ELR (cell line): Measurements from ENCODE around the gene CRTC1.

ENCODE experiments used
- DNase-seq: peaks from one replicate; pipeline ENCODE4 v3.0.0-alpha.2; 2015; ENCODE audit warnings: low read depth

Gene CRTC1

GRCh38 chr19:18770663-18771327, 87.3 kb downstream of the CRTC1 start:
- no peak for DNase-seq

DNA sequence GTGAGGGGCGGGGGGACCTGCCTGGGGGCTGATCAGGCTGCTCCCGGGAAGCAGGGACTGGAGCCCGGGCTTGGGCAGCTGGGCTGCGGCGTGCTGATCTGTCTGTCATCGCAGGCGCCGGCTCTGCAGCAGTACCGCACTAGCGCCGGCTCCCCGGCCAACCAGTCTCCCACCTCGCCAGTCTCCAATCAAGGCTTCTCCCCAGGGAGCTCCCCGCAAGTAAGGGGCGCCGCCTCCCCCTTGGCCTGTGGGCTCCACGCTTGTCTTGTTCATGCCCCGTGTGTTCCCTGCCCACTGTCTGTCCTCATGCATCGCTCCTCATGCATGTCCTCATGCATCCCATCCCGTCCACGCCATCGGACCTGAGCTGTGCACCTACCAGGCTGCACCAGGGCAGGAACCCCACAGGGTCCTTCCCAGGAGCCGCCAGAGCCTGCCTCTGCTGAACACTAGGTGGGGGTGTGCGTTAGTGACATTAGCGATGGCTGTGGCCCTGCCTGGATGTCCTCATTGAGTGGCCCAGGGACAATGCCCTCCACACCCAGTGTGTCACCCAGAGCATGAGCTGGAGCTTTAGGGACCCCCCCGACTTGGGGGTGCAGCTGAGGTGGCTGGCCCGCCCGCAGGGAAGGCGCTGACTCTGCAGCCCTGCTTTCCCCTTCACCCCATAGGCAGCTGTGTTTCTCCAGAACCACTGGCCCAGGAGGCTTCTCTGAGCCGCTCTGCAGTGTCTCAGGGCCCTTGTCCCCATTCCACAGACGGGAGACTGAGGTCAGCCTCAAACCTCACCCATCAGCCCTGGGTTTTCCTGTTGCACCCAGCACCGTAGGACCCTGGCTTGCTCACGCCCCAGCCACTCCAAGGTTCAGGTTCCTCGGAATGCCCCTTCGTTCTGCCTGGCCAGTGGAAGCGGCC, 88.1 kb downstream of the CRTC1 start:
- DNase-seq: peak; percentile 36

- no peak for DNase-seq
Observed at GRCh38 chr19:18772620-18773587, 89.4 kb downstream of the CRTC1 start.

- DNase-seq: no peak
Observed at GRCh38 chr19:18773682-18774081, 90.2 kb downstream of the CRTC1 start.

DNA sequence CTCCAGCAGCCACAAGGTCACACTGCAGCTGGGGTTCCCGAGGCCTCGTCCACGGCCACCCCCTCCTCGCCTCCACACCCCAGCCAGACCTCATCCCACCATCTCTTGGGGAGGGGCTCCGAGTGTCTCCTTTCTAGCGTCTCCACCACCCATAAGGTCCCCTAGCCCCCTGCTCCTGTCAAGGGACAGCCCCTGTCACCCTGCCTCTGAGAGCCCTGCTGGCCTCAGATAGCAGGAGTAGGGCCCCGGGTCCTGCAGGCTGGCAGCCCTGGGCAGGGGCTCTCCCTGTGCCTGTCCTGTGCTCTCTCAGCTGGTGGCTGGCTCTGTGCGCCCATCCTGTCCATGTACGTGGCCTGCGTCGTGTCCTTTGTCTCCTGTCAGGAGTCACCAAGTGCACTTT, 90.6 kb downstream of the CRTC1 start:
- DNase-seq: no peak

DNA sequence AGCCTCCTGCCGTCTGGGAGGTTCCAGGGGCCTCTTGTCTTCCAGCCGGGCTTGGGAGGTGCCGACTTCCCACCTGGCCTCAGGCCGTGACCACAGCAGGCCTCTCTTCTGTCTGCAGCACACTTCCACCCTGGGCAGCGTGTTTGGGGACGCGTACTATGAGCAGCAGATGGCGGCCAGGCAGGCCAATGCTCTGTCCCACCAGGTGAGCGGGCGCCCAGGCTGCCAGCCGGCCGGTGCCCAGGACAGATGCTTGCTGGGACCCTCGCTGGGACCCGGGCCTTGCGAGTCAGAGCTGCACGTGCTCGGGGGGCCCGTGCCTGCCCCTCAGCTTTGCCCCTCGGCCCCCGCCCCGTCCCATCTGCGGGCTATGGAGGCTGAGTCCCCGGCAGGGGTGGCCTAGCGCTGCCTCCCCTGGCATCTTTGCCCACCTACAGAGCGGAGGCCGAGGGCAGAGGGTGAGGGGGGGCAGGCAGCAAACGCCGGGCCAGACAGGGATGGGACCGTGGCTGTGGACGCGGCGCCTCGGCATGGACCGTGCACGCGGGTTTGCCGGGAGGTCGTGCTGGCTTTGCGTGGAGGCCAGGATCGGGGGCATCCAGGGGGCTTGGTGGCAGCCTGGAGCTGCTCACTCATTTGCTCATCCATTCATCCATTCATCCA, 91.4 kb downstream of the CRTC1 start:
- no peak for DNase-seq

- DNase-seq: peak; percentile 90
Observed at GRCh38 chr19:18775586-18776287, 92.3 kb downstream of the CRTC1 start.

- DNase-seq: peak; percentile 87
Observed at GRCh38 chr19:18776288-18776594, 92.8 kb downstream of the CRTC1 start.

GRCh38 chr19:18776736-18777135, 93.3 kb downstream of the CRTC1 start:
- peak; percentile 87 for DNase-seq

DNA sequence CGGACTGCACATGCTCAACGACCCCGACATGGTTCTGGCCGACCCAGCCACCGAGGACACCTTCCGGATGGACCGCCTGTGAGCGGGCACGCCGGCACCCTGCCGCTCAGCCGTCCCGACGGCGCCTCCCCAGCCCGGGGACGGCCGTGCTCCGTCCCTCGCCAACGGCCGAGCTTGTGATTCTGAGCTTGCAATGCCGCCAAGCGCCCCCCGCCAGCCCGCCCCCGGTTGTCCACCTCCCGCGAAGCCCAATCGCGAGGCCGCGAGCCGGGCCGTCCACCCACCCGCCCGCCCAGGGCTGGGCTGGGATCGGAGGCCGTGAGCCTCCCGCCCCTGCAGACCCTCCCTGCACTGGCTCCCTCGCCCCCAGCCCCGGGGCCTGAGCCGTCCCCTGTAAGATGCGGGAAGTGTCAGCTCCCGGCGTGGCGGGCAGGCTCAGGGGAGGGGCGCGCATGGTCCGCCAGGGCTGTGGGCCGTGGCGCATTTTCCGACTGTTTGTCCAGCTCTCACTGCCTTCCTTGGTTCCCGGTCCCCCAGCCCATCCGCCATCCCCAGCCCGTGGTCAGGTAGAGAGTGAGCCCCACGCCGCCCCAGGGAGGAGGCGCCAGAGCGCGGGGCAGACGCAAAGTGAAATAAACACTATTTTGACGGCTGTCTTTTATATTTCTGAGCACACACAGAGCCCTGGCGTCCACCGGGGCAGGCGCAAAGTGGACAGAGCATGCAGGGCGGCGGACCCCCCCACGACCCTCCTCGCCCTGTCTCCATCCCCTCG, 94.0 kb downstream of the CRTC1 start:
- DNase-seq: no peak

- DNase-seq: no peak
Observed at GRCh38 chr19:18778076-18778389, 94.6 kb downstream of the CRTC1 start.

- DNase-seq: no peak
Observed at GRCh38 chr19:18778826-18779495, 95.5 kb downstream of the CRTC1 start.

DNA sequence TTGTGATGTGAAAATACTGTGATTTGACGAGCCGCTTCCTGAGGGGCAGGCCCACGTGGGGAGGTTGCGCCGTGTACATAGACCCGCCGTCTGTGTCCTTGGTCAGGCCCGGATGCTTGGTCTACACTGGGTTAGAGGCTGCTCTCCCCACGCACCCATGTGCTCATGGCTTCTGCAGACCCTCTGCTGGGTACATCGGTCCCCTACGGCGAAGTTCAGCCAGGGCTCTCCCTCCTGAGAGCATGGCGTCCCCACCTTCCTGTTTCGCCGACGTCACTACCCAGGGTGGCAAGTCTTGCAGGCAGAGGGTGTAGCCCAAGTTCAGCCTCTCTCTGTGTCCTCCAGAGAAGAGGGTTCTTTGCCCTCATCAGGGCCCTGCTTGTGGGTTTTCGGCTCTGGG, 96.6 kb downstream of the CRTC1 start:
- no peak for DNase-seq

- no peak for DNase-seq
Observed at GRCh38 chr19:18780631-18781030, 97.2 kb downstream of the CRTC1 start.

DNA sequence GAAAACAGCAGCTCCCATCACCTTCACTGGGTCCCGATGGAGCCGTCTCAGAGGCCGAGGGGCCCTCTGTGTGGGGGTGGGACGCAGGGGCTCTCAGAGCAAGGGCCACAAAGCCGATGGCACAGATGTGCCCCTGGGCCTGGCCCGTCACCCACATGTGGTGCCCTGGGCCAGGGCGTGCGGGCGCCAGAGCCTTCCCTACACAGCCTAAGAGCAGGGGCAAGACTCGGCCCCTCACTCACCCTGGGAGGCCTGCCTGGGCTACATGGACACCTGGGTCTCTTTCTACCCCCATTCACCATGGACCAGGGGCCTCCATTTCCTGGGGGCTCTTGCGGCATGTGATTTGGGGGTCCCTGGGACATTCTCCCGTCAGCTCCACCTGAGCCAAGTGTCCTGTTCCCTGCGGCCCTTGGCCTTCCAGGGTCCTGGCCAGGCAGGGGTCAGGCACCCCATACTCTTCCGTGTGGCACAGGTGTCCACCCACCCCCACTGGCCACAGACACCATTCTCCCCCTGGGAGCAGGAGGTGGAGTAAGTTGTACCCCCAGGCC, 97.6 kb downstream of the CRTC1 start:
- DNase-seq: no peak

DNA sequence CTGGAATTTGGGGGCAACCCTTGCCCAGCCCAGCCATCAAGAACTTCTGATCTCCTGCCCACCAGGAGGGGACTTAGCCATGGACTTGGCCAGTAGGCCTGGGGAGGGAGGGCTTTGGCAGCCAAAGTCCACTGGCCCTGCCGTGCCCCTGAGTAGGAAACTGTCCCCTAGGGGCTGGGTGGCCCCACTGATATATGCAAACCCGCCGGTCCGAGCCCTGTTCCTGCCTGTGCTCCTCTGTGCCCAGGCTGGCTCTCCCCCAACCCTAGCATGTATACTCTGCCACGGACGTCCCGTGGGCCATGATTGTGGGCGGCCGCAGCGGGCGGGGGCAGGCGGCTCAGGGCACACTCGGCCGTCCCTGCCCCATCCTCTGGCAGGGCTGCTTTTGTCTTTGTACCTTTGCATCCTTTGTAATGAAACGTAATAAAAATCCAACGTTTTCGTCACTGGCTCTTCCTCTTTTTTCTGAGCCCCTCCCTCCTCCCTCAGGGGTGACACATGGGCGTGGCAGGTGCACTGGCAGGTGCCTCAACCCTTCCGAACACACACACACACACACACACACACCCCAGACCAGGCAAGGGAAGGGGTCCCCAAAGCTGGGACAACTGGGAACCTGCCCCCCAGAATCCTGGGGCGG, 98.5 kb downstream of the CRTC1 start:
- no peak for DNase-seq

DNA sequence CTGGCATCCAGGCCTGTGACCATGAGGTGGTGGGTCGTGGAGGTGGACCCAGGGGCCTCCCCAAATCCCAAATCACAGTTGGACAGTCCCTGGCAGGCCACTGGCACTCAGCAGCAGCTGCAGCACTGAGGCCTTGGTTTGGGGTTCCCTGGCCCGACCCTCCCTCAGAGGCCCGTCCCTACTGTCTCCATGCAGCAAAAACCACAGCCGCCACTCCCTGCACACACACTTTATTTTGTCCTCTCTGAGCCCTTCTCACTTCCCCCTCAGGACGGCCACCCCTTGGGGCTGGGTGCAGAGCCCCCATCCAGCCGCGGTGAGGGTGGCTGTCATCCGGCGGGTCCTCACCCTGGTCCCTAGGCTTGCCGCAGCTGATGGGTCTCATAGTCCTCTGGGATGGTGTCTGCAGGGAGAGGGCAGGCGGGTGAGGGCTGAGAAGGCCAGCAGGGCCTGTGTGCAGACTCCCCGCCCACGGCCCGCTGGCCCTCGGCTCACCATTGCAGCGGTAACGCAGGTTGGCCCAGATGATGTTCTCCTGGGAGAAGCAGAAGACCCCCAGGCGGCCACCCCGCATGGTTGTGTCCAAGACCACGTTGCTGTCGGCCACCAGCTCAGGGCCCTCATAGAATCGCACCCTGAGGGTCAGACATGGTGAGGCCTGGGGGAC, 99.2 kb downstream of the CRTC1 start:
- no peak for DNase-seq

- no peak for DNase-seq
Observed at GRCh38 chr19:18783958-18784785, 100.7 kb downstream of the CRTC1 start.
